Mesenchymal stem cell (in vitro differentiated cells and primary cell): ENCODE results near the gene TOX2.

Source experiments
- DNase-seq: peaks from one replicate; pipeline ENCODE4 v3.0.0-alpha.2; 2013
- H2AFZ ChIP-seq: one replicate; pipeline ENCODE4 v1.6.1; 2013; ENCODE audit warnings: low read depth, mild to moderate bottlenecking, control low read depth, inconsistent platforms, low read length, moderate library complexity
- H2AK5ac ChIP-seq: 2 replicates; pipeline ENCODE4 v1.6.1; 2013; ENCODE audit warnings: low read length, moderate library complexity, mild to moderate bottlenecking, inconsistent platforms; ENCODE audit not compliant: severe bottlenecking
- H2BK120ac ChIP-seq: one replicate; pipeline ENCODE4 v1.6.1; 2013; ENCODE audit warnings: low read depth, mild to moderate bottlenecking, inconsistent platforms, low read length, moderate library complexity
- H2BK12ac ChIP-seq, 2 experiments: one replicate each; pipeline ENCODE4 v1.6.1; 2013; ENCODE audit warnings: inconsistent platforms in 2 of 2, low read length in 2 of 2, mild to moderate bottlenecking in 2 of 2, moderate library complexity in 2 of 2, control low read depth in 1 of 2
- H2BK15ac ChIP-seq: one replicate; pipeline ENCODE4 v1.6.1; 2013; ENCODE audit warnings: mild to moderate bottlenecking, low read depth, inconsistent platforms; ENCODE audit not compliant: poor library complexity, severe bottlenecking
- H2BK5ac ChIP-seq: 2 replicates; pipeline ENCODE4 v1.6.1; 2013; ENCODE audit warnings: low read depth, mild to moderate bottlenecking, low read length, control low read depth, inconsistent platforms; ENCODE audit not compliant: poor library complexity, severe bottlenecking
- H3K14ac ChIP-seq, 2 experiments: one replicate each; pipeline ENCODE4 v1.6.1; 2013; ENCODE audit warnings: inconsistent platforms in 2 of 2, low read length in 2 of 2, control low read depth in 1 of 2, mild to moderate bottlenecking in 1 of 2, moderate library complexity in 1 of 2
- H3K18ac ChIP-seq, 2 experiments: one replicate each; pipeline ENCODE4 v1.6.1; 2013; ENCODE audit warnings: inconsistent platforms in 2 of 2, low read length in 2 of 2, control low read depth in 1 of 2, low read depth in 1 of 2, mild to moderate bottlenecking in 1 of 2
- H3K23ac ChIP-seq, 2 experiments: one replicate each; pipeline ENCODE4 v1.6.1; 2013; ENCODE audit warnings: inconsistent platforms in 2 of 2, low read length in 2 of 2, mild to moderate bottlenecking in 2 of 2, moderate library complexity in 2 of 2, control low read depth in 1 of 2
- H3K27ac ChIP-seq: 2 replicates; pipeline ENCODE4 v1.5.1; 2013; ENCODE audit warnings: mild to moderate bottlenecking, moderate library complexity, low read length, control low read depth, inconsistent platforms; ENCODE audit not compliant: poor library complexity, severe bottlenecking
- H3K27me3 ChIP-seq, 2 experiments: 2 replicates each; pipeline versions ENCODE4 v1.6.1 to v1.7.0; 2013; ENCODE audit warnings: low read length in 2 of 2, mild to moderate bottlenecking in 2 of 2, moderate library complexity in 2 of 2, control low read depth in 1 of 2, inconsistent platforms in 1 of 2; ENCODE audit not compliant: control insufficient read depth in 1 of 2, insufficient read depth in 1 of 2
- H3K36me3 ChIP-seq, 2 experiments: 2 replicates each; pipeline versions ENCODE4 v1.6.1 to v1.7.0; 2013; ENCODE audit warnings: low read length in 2 of 2, control low read depth in 1 of 2, inconsistent platforms in 1 of 2, low read depth in 1 of 2, mild to moderate bottlenecking in 1 of 2; ENCODE audit not compliant: insufficient read depth in 2 of 2, control insufficient read depth in 1 of 2
- H3K4ac ChIP-seq, 2 experiments: one replicate each; pipeline ENCODE4 v1.6.1; 2013; ENCODE audit warnings: inconsistent platforms in 2 of 2, low read length in 2 of 2, mild to moderate bottlenecking in 2 of 2, moderate library complexity in 2 of 2, control low read depth in 1 of 2, low read depth in 1 of 2
- H3K4me1 ChIP-seq: 2 replicates; pipeline ENCODE4 v1.6.1; 2013; ENCODE audit warnings: low read depth, low read length, control low read depth; ENCODE audit not compliant: control insufficient read depth, insufficient read depth
- H3K4me2 ChIP-seq: 2 replicates; pipeline ENCODE4 v1.6.1; 2013; ENCODE audit warnings: low read length, mild to moderate bottlenecking, inconsistent platforms; ENCODE audit not compliant: poor library complexity, severe bottlenecking
- H3K4me3 ChIP-seq, 2 experiments: 2 replicates each; pipeline versions ENCODE4 v1.5.1 to v1.7.0; 2013; ENCODE audit warnings: low read length in 2 of 2, mild to moderate bottlenecking in 2 of 2, control low read depth in 1 of 2, low read depth in 1 of 2; ENCODE audit not compliant: insufficient read depth in 1 of 2
- H3K79me1 ChIP-seq: replicated peaks from 2 replicates; pipeline ENCODE4 v1.6.1; 2013; ENCODE audit warnings: mild to moderate bottlenecking, control low read depth, low read length, inconsistent platforms; ENCODE audit not compliant: poor library complexity, severe bottlenecking
- H3K9ac ChIP-seq: 2 replicates; pipeline ENCODE4 v1.7.0; 2013; ENCODE audit warnings: mild to moderate bottlenecking, low read length, moderate library complexity
- H3K9me3 ChIP-seq: 2 replicates; pipeline ENCODE4 v1.7.0; 2013; ENCODE audit warnings: mild to moderate bottlenecking, low read length; ENCODE audit not compliant: control insufficient read depth
- H4K8ac ChIP-seq: one replicate; pipeline ENCODE4 v1.6.1; 2013; ENCODE audit warnings: inconsistent platforms, mild to moderate bottlenecking, low read length, moderate library complexity
- H4K91ac ChIP-seq: one replicate; pipeline ENCODE4 v1.6.1; 2013; ENCODE audit warnings: mild to moderate bottlenecking, low read length, inconsistent platforms
- WGBS: methylation state at CpG from one replicate; pipeline ENCODE4 v1.1.7; 2013; ENCODE audit warnings: mixed read lengths; 5-methylcytosine and 5-hydroxymethylcytosine counted together

TOX2 gene

DNA sequence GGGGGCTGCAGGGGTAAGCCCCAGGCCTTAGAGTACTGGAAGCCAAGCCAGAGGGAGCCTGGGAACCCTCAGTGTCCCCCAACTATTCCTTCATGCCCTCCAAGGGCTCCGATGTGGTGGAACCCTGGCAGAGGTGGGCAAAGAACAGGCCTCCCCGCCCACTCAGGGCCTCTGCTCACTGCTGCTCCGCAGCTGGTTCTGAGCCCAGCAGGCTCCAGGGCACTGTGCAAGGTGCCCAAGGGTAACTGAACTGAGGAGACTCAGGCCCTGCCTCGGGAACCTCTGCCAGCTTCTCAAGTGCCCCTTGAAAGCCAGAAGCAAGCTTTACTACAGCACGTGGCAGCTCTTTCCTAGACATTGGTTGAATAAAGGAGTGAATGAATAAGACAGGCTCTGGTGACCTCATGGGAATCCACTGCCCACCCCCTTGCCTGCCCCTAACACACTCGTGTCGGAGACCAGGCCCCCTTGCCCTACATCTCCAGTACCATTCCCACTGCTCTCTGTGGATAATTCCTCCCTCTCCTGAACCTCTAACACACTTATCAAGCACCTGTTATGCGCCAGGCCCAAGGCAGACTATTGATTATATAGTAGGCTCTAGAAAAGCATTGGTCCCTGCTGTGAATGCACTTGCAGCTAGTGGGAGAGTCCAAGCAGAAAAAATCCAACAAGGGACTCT is 55.0 kb downstream of the TOX2 start:
- Histone ChIP-seq H3K4me1 (no peaks in the 10 kb centered on the region), H3K9ac (no peak overlapping the region), H3K23ac (no peak overlapping the region), H3K4me2 (no peak overlapping the region), H2BK5ac (no peak overlapping the region), H4K8ac (no peak overlapping the region), H2BK120ac (no peak overlapping the region), H3K27ac (no peak overlapping the region), H4K91ac (no peak overlapping the region), H3K4ac (no peak overlapping the region), H2AFZ (no peak overlapping the region), H2BK12ac (peak overlapping the region in 1 of 2 experiments; percentile 35), H3K14ac (no peak overlapping the region), H2AK5ac (no peak overlapping the region), H3K18ac (no peak overlapping the region), H3K27me3 (peaks cover 0 to 53% of the 10 kb centered on the region in 2 experiments), H3K4me3 (no peak overlapping the region), H3K9me3 (no peaks in the 10 kb centered on the region), H2BK15ac (no peak overlapping the region), H3K79me1 (no peaks in the 10 kb centered on the region), H3K36me3 (no peaks in the 10 kb centered on the region)
- DNase-seq, result no peak
- WGBS, result 93% methylated on average over 8 of the region's 8 CpGs

GRCh38 chr20:43971267-43971666 is 56.6 kb downstream of the TOX2 start:
- 98% methylated on average over 10 of the region's 10 CpGs for WGBS
- Histone ChIP-seq H3K27ac (no peak overlapping the region), H3K4me2 (no peak overlapping the region), H3K9me3 (no peaks in the 10 kb centered on the region), H3K4me3 (no peak overlapping the region), H3K27me3 (peaks cover 0 to 43% of the 10 kb centered on the region in 2 experiments), H2BK5ac (no peak overlapping the region), H2AFZ (no peak overlapping the region), H3K36me3 (no peaks in the 10 kb centered on the region), H3K4ac (no peak overlapping the region), H3K4me1 (no peaks in the 10 kb centered on the region), H2BK15ac (no peak overlapping the region), H2BK120ac (no peak overlapping the region), H3K79me1 (no peaks in the 10 kb centered on the region), H2AK5ac (no peak overlapping the region), H3K9ac (no peak overlapping the region), H2BK12ac (no peak overlapping the region), H4K8ac (no peak overlapping the region), H3K23ac (no peak overlapping the region), H3K18ac (no peak overlapping the region), H4K91ac (no peak overlapping the region), H3K14ac (no peak overlapping the region)
- no peak for DNase-seq

- Histone ChIP-seq H3K4me1 (no peaks in the 10 kb centered on the region), H4K8ac (no peak overlapping the region), H3K23ac (no peak overlapping the region), H3K4ac (no peak overlapping the region), H2BK120ac (no peak overlapping the region), H3K27ac (no peak overlapping the region), H2AFZ (no peak overlapping the region), H3K36me3 (no peaks in the 10 kb centered on the region), H2BK12ac (no peak overlapping the region), H3K4me2 (no peak overlapping the region), H3K14ac (no peak overlapping the region), H3K79me1 (no peaks in the 10 kb centered on the region), H3K18ac (no peak overlapping the region), H2BK15ac (no peak overlapping the region), H3K27me3 (peaks cover 0 to 38% of the 10 kb centered on the region in 2 experiments), H2AK5ac (no peak overlapping the region), H3K9ac (no peak overlapping the region), H3K4me3 (no peak overlapping the region), H4K91ac (no peak overlapping the region), H2BK5ac (no peak overlapping the region), H3K9me3 (no peaks in the 10 kb centered on the region)
- DNase-seq, result no peak
- WGBS, result 99% methylated on average over 2 of the region's 2 CpGs
These were observed 57.4 kb downstream of the TOX2 start for GRCh38 chr20:43972051-43972450.

- Histone ChIP-seq H2AFZ (no peak overlapping the region), H3K9me3 (no peaks in the 10 kb centered on the region), H3K18ac (no peak overlapping the region), H2AK5ac (no peak overlapping the region), H3K79me1 (no peaks in the 10 kb centered on the region), H3K27ac (no peak overlapping the region), H2BK5ac (no peak overlapping the region), H3K36me3 (no peaks in the 10 kb centered on the region), H3K27me3 (peaks cover 0 to 37% of the 10 kb centered on the region in 2 experiments), H3K9ac (no peak overlapping the region), H3K4me1 (no peaks in the 10 kb centered on the region), H2BK15ac (no peak overlapping the region), H3K4me3 (no peak overlapping the region), H3K23ac (no peak overlapping the region), H3K4ac (no peak overlapping the region), H3K4me2 (no peak overlapping the region), H4K8ac (no peak overlapping the region), H3K14ac (no peak overlapping the region), H2BK12ac (no peak overlapping the region), H2BK120ac (no peak overlapping the region), H4K91ac (no peak overlapping the region)
- DNase-seq, result no peak
- 100% methylated on average over 2 of the region's 2 CpGs for WGBS
These were observed 58.0 kb downstream of the TOX2 start for GRCh38 chr20:43972692-43973091.
